RWPE2 (cell line): ENCODE data around the gene PAFAH2.

Source experiments
- ATAC-seq: fragments of 200-7000 bp; cut with Tn5 transposase; 3 replicates; pipeline ENCODE4 v1.9.1; 2021; ENCODE audit warnings: low read depth
- DNase-seq: peaks from one replicate; pipeline ENCODE4 v3.0.0-alpha.2; 2020; ENCODE audit warnings: low spot score
- H3K27ac ChIP-seq: fragments of 450-650 bp; 2 replicates; pipeline ENCODE4 v1.5.1; 2017; ENCODE audit warnings: mild to moderate bottlenecking; ENCODE audit not compliant: poor library complexity, severe bottlenecking
- H3K27me3 ChIP-seq: fragments of 250-450 bp; sonication (Bioruptor Pico); 2 replicates; pipeline ENCODE4 v1.5.1; 2021; ENCODE audit warnings: mild to moderate bottlenecking, moderate library complexity; ENCODE audit not compliant: insufficient read depth, poor library complexity, severe bottlenecking
- H3K36me3 ChIP-seq: fragments of 250-450 bp; sonication (Bioruptor Pico); 2 replicates; pipeline ENCODE4 v1.5.1; 2020; ENCODE audit warnings: low read depth, mild to moderate bottlenecking, moderate library complexity
- H3K4me1 ChIP-seq: fragments of 250-450 bp; sonication (Bioruptor Pico); 2 replicates; pipeline ENCODE4 v1.5.1; 2021; ENCODE audit warnings: mild to moderate bottlenecking, moderate library complexity; ENCODE audit not compliant: insufficient read depth, poor library complexity, severe bottlenecking
- H3K4me3 ChIP-seq: fragments of 250-450 bp; sonication (Bioruptor Pico); 2 replicates; pipeline ENCODE4 v1.5.1; 2021; ENCODE audit warnings: mild to moderate bottlenecking, moderate library complexity; ENCODE audit not compliant: severe bottlenecking
- H3K9me3 ChIP-seq: fragments of 250-450 bp; sonication (Bioruptor Pico); 2 replicates; pipeline ENCODE4 v1.5.1; 2021; ENCODE audit warnings: mild to moderate bottlenecking, moderate library complexity; ENCODE audit not compliant: severe bottlenecking
- TF ChIP-seq, protein P1 (sequence below): fragments of 450-650 bp; IDR thresholded peaks from one replicate; pipeline ENCODE4 v1.5.1; 2017; ENCODE audit warnings: mild to moderate bottlenecking, moderate library complexity; ENCODE audit not compliant: poor library complexity, severe bottlenecking

Gene PAFAH2

DNA sequence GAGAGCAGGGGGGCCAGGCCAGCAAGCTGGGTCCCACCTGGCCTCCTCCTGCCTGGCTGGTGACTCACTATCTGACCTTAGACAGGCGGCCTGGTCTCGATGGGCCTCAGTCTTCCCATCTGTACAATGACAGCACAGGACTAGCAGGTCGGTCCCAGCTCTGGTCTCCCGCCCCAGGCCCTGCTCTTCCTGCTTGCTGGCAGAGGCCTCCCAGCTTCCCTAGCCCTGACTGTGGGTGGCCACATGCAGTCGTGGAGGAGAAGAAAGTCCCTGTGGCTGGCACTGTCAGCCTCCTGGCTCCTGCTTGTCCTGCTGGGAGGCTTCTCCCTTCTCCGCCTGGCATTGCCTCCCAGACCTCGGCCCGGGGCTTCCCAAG, 24.5 kb upstream of the PAFAH2 start:
- no peaks in the 10 kb centered on the region for H3K27me3 ChIP-seq
- no peak overlapping the region for H3K4me3 ChIP-seq
- H3K27ac ChIP-seq, result no peak overlapping the region
- ATAC-seq (no peak), DNase-seq (no peak)
- no peaks in the 10 kb centered on the region for H3K9me3 ChIP-seq
- H3K4me1 ChIP-seq, result peaks cover 5% of the 10 kb centered on the region
- TF ChIP-seq, protein P1, sequence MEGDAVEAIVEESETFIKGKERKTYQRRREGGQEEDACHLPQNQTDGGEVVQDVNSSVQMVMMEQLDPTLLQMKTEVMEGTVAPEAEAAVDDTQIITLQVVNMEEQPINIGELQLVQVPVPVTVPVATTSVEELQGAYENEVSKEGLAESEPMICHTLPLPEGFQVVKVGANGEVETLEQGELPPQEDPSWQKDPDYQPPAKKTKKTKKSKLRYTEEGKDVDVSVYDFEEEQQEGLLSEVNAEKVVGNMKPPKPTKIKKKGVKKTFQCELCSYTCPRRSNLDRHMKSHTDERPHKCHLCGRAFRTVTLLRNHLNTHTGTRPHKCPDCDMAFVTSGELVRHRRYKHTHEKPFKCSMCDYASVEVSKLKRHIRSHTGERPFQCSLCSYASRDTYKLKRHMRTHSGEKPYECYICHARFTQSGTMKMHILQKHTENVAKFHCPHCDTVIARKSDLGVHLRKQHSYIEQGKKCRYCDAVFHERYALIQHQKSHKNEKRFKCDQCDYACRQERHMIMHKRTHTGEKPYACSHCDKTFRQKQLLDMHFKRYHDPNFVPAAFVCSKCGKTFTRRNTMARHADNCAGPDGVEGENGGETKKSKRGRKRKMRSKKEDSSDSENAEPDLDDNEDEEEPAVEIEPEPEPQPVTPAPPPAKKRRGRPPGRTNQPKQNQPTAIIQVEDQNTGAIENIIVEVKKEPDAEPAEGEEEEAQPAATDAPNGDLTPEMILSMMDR, result no peak
- H3K36me3 ChIP-seq, result no peaks in the 10 kb centered on the region

DNA sequence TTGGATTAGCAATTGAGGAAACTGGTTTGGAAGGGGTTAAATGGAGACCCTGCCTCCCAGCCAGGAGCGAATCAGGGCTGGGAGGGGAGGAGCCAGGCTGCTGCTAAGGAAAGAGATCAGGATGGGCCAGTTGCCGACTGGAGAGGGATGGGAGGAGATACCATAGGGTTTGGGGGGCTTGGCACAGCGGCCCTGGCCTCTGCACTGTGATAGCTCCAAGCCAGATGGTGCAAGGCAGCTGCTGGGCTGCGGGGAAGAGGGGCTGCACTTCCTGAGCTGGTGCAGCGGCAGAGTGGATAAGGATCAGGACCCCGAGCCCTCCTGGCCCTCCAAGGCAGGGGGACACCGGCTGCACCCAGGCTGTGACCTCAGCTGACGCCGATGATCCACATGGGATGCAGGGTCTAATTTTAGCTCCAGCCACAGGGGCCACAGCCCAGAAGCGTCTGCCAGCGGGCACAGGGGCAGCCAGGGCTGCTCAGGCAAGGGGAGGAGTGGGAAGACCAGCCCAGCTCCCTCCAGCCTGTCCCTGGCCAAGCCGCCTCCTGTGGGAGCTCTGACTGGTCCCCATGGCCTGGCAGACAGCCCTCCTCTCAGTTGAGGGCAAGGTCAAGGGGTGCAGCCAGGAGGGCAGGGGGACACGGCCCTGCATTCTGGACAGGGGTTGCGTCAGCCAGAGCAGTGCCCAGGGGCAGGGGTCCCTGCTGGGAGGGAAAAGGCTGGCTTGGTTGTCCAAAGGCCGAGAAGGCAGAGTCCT, 24.0 kb upstream of the PAFAH2 start, which contains the start of gene EXTL1:
Gene EXTL1 (plus strand): TSS at position 129 of the 757 bp plus-strand sequence. CDS start 872 bp downstream, outside the sequence.
- Histone ChIP-seq H3K9me3 (no peaks in the 10 kb centered on the region), H3K36me3 (no peaks in the 10 kb centered on the region), H3K4me1 (peaks cover 5% of the 10 kb centered on the region), H3K4me3 (no peak within 1 kb of the TSS), H3K27me3 (no peaks in the 10 kb centered on the region), H3K27ac (no peak within 1 kb of the TSS)
- TF ChIP-seq, protein P1, result no peak
- ATAC-seq (no peak; the same call in 2 of the 3 replicates), DNase-seq (no peak)

DNA sequence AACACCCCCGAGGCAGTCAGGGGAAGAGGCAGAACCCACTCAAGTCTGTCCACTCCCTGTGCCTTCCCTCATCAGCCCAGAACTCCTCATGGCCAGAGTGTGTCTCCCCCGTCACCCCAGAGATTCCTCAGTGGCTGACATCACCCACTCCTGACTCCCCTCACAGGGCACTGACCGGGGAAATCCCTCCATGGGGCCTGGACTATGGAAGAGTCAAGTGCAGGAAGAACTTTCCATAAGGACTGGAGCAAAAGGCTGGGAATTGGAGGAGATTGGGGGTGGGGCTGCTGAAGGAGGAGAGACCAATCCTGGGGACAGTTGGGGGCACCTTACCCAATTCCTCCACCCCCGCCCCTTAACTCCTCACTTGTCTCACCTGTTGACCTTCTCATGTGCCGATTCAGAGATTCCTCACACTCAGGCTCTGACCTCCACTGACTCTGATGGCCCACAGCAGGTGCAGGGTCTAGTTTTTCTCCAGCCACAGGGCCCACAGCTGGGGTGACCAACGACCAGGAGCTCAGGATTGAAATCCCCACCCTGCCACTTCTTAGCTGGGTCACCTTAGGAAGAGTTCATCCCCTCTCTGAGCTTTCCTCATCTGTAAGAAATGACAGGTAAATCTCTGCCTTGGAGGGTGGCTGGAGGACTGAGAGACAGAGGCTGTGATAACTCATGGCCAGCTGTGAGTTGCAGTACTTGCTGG, 23.2 kb upstream of the PAFAH2 start:
- Histone ChIP-seq H3K4me3 (no peak overlapping the region), H3K9me3 (no peaks in the 10 kb centered on the region), H3K27me3 (no peaks in the 10 kb centered on the region), H3K27ac (no peak overlapping the region), H3K36me3 (no peaks in the 10 kb centered on the region), H3K4me1 (peaks cover 5% of the 10 kb centered on the region)
- DNase-seq, result no peak
- ATAC-seq, result no peak
- TF ChIP-seq, protein P1, result no peak

DNA sequence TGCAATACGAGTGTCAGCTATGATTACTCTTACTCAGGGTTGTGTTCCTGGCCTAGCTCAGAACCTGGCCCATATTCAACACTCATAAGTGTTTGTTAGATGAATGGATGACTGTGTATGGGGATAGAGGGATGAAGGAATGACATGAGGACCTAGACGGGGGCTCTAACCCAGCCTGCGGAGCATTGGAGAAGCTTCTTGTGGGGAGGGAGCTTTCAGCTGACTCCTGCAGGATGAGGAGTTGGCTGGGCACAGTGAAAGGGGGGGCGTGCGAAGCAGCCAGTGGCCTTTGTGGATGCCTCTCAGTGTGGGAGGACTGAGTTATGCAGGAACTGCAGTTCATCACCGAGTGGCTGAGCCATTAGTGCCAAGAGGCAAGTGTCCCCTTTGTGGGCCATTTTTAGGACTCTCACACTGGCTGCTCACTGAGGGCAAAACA, 22.5 kb upstream of the PAFAH2 start:
- no peak overlapping the region for H3K4me3 ChIP-seq
- H3K27ac ChIP-seq, result no peak overlapping the region
- H3K4me1 ChIP-seq, result peaks cover 5% of the 10 kb centered on the region
- H3K9me3 ChIP-seq, result no peaks in the 10 kb centered on the region
- TF ChIP-seq, protein P1, result no peak
- ATAC-seq (no peak), DNase-seq (no peak)
- no peaks in the 10 kb centered on the region for H3K36me3 ChIP-seq
- H3K27me3 ChIP-seq, result no peaks in the 10 kb centered on the region
